Calu3 (cell line): ENCODE data around the gene BDKRB1. TPM values are rescaled to one million over a fixed set of nuclear protein-coding genes. Genes with fewer than 3 reads are reported as not detected.

Experiments
- BruUV-seq: library from RNA; stranded (reverse); fragments of 400-500 nt; replicated peaks from 2 replicates; lab custom pipeline; 2021; lab: Mats Ljungman, UMichigan
- CTCF ChIA-PET: fragments of 300-600 bp; sonication (Branson Sonifier 250); formaldehyde crosslinking; loops from one replicate; lab custom pipeline; 2022; ENCODE audit warnings: antibody characterized with exemption; lab: Charles Lee
- DNase-seq: peaks from one replicate; pipeline ENCODE4 v3.0.0; 2022
- H3K27ac Mint-ChIP-seq: one replicate; pipeline ENCODE4 v1.8.0; 2022; ENCODE audit warnings: mixed read lengths; ENCODE audit not compliant: unreplicated experiment
- H3K27me3 Mint-ChIP-seq: one replicate; pipeline ENCODE4 v1.8.0; 2022; ENCODE audit warnings: mixed read lengths; ENCODE audit not compliant: unreplicated experiment
- H3K36me3 Mint-ChIP-seq: one replicate; pipeline ENCODE4 v1.8.0; 2022; ENCODE audit warnings: mild to moderate bottlenecking, moderate library complexity, mixed read lengths; ENCODE audit not compliant: insufficient read depth, unreplicated experiment
- H3K4me1 Mint-ChIP-seq: one replicate; pipeline ENCODE4 v1.8.0; 2022; ENCODE audit warnings: mild to moderate bottlenecking, low read depth, mixed read lengths; ENCODE audit not compliant: unreplicated experiment
- H3K4me3 Mint-ChIP-seq: one replicate; pipeline ENCODE4 v1.8.0; 2022; ENCODE audit warnings: mild to moderate bottlenecking, low read depth, moderate library complexity, mixed read lengths; ENCODE audit not compliant: unreplicated experiment
- H3K9me3 Mint-ChIP-seq: one replicate; pipeline ENCODE4 v1.8.0; 2022; ENCODE audit warnings: low read depth, mixed read lengths; ENCODE audit not compliant: unreplicated experiment
- CTCF ChIP-seq: fragments of 200-600 bp; IDR thresholded peaks from one replicate; pipeline ENCODE4 v1.8.0; 2022; ENCODE audit warnings: antibody characterized with exemption; ENCODE audit not compliant: unreplicated experiment
- intact Hi-C: fragments of 100-400 bp; cut with micrococcal nuclease; formaldehyde crosslinking; loops from one replicate; pipeline ENCODE4 v1.10.0; 2022; ENCODE audit not compliant: unreplicated experiment
- total RNA-seq: library from RNA; stranded (reverse); gene quantifications from 2 replicates; pipeline ENCODE4 v1.2.3, GENCODE V29; 2022

Gene BDKRB1
- total RNA-seq, 1 experiment from 2014 or later: not detected

GRCh38 chr14:96212140-96212539 is 43.9 kb upstream of the BDKRB1 start:
- BruUV-seq: no TSS peak
- no peak for DNase-seq
- Mint-ChIP-seq H3K27ac (no peak overlapping the region), H3K9me3 (no peaks in the 10 kb centered on the region), H3K27me3 (peaks cover 52% of the 10 kb centered on the region), H3K4me3 (no peak overlapping the region), H3K36me3 (no peaks in the 10 kb centered on the region), H3K4me1 (no peaks in the 10 kb centered on the region)
- no peak for TF ChIP-seq CTCF
- CTCF ChIA-PET: no interaction called here
- intact Hi-C loops: no loop called here

- Mint-ChIP-seq H3K27me3 (peaks cover 47% of the 10 kb centered on the region), H3K27ac (no peak overlapping the region), H3K4me3 (no peak overlapping the region), H3K4me1 (no peaks in the 10 kb centered on the region), H3K9me3 (no peaks in the 10 kb centered on the region), H3K36me3 (no peaks in the 10 kb centered on the region)
- DNase-seq: no peak
- no TSS peak for BruUV-seq
- CTCF ChIA-PET: interaction anchor here (1.4 kb wide), 1 partner anchor 8 kb away, joined by 4 read pairs; the partner anchor contains the start of gene BDKRB2
- intact Hi-C loops: no loop called here
- TF ChIP-seq CTCF: no peak
Measured at GRCh38 chr14:96212896-96213295, 43.1 kb upstream of the BDKRB1 start.

GRCh38 chr14:96213871-96214465 is 42.0 kb upstream of the BDKRB1 start:
- no peak for DNase-seq
- CTCF ChIA-PET: interaction anchor here (0.6 to 1.4 kb wide), 3 partner anchors 9 to 37 kb away, joined by 3 to 5 read pairs (median 4); partner anchors contain the start of gene BDKRB2
- H3K4me1 Mint-ChIP-seq: no peaks in the 10 kb centered on the region
- no peaks in the 10 kb centered on the region for H3K9me3 Mint-ChIP-seq
- H3K27ac Mint-ChIP-seq: no peak overlapping the region
- no peaks in the 10 kb centered on the region for H3K36me3 Mint-ChIP-seq
- peaks cover 37% of the 10 kb centered on the region for H3K27me3 Mint-ChIP-seq
- intact Hi-C loops: no loop called here
- no peak overlapping the region for H3K4me3 Mint-ChIP-seq
- no peak for TF ChIP-seq CTCF
- no TSS peak for BruUV-seq

GRCh38 chr14:96214793-96215192 is 41.2 kb upstream of the BDKRB1 start:
- H3K27ac Mint-ChIP-seq: no peak overlapping the region
- H3K4me1 Mint-ChIP-seq: no peaks in the 10 kb centered on the region
- H3K9me3 Mint-ChIP-seq: no peaks in the 10 kb centered on the region
- H3K4me3 Mint-ChIP-seq: no peak overlapping the region
- H3K27me3 Mint-ChIP-seq: peaks cover 40% of the 10 kb centered on the region
- BruUV-seq: no TSS peak
- H3K36me3 Mint-ChIP-seq: no peaks in the 10 kb centered on the region
- CTCF ChIA-PET: interaction anchor here (0.7 kb wide), 1 partner anchor 16 kb away, joined by 3 read pairs; no protein-coding TSS in a partner anchor
- no peak for TF ChIP-seq CTCF
- DNase-seq: no peak
- intact Hi-C loops: no loop called here
